Uterine smooth muscle cell (primary cell): ENCODE results near the gene CEP128. TPM values are rescaled to one million over a fixed set of nuclear protein-coding genes. Genes with fewer than 3 reads are reported as not detected.

Experiments
- total RNA-seq: library from RNA; depleted of rRNA; stranded (reverse); fragments of >200 nt; gene quantifications from 2 replicates; pipeline ENCODE4 v1.2.3, GENCODE V29; 2014

The CEP128 gene
- 8.9 and 18.6 TPM in 2 replicates for total RNA-seq

GRCh38 chr14:80941241-80942185, at the start of gene CEP128:
Gene CEP128 (minus strand): TSS chr14:80941738.

GRCh38 chr14:80955416-80955941, 13.9 kb upstream of the CEP128 start, which contains the start of gene TSHR:
Gene TSHR (plus strand): TSS chr14:80955621. CDS start chr14:80955681, 60 bp downstream.

Other genes with a start within 250 kb of the CEP128 start
- not detected in 2 replicates for gene TSHR, start 13.9 kb upstream of the CEP128 start, total RNA-seq